ENCODE data around the gene LSAMP. TPM values are rescaled to one million over a fixed set of nuclear protein-coding genes. Genes with fewer than 3 reads are reported as not detected.

LSAMP gene
- total RNA-seq, 1 experiment from 2014 or later = not detected

GRCh38 chr3:116240261-116240660, 205.0 kb downstream of the LSAMP start:
- Histone ChIP-seq H3K4me1 (replicated peaks; ENCODE audit: insufficient read depth) (no peaks in the 10 kb centered on the region), H3K4me2 (no peak overlapping the region), H3K9me2 (ENCODE audit: insufficient read depth) (no peaks in the 10 kb centered on the region), H3K27ac (no peak overlapping the region), H3K36me3 (ENCODE audit: low read depth) (no peaks in the 10 kb centered on the region), H3K9me3 (ENCODE audit: insufficient read depth, low read depth) (no peaks in the 10 kb centered on the region), H3K27me3 (ENCODE audit: insufficient read depth, low read depth) (no peaks in the 10 kb centered on the region), H3K79me2 (ENCODE audit: low read depth) (no peaks in the 10 kb centered on the region), H3F3A (ENCODE audit: insufficient read depth, low read depth) (no peaks in the 10 kb centered on the region), H2AFZ (no peak overlapping the region), H4K20me1 (ENCODE audit: insufficient read depth) (no peaks in the 10 kb centered on the region), H3K4me3 (no peak overlapping the region)
- POLR2A ChIA-PET (ENCODE audit: unreplicated experiment) = no interaction called here
- CTCF ChIA-PET = no interaction called here
- BruUV-seq (replicated peaks) = no TSS peak
- no peak for DNase-seq
- TF ChIP-seq CTCF (conservative IDR thresholded peaks at IDR 0.05) (no peak), EZH2 (IDR thresholded peaks at IDR 0.05; ENCODE audit: low read depth) (no peak)
- intact Hi-C loops (cut with micrococcal nuclease; ENCODE audit: unreplicated experiment) = no loop called here

- Histone ChIP-seq H3K4me2 (no peak overlapping the region), H2AFZ (no peak overlapping the region), H3K27me3 (ENCODE audit: insufficient read depth, low read depth) (no peaks in the 10 kb centered on the region), H3K36me3 (ENCODE audit: low read depth) (no peaks in the 10 kb centered on the region), H3K9me2 (ENCODE audit: insufficient read depth) (no peaks in the 10 kb centered on the region), H3K27ac (no peak overlapping the region), H3F3A (ENCODE audit: insufficient read depth, low read depth) (no peaks in the 10 kb centered on the region), H3K79me2 (ENCODE audit: low read depth) (no peaks in the 10 kb centered on the region), H4K20me1 (ENCODE audit: insufficient read depth) (no peaks in the 10 kb centered on the region), H3K4me1 (replicated peaks; ENCODE audit: insufficient read depth) (no peaks in the 10 kb centered on the region), H3K4me3 (no peak overlapping the region), H3K9me3 (ENCODE audit: insufficient read depth, low read depth) (no peaks in the 10 kb centered on the region)
- CTCF ChIA-PET = interaction anchor here (0.6 kb wide), 1 partner anchor 14 kb away, joined by 3 read pairs; no protein-coding TSS in a partner anchor
- no TSS peak for BruUV-seq (replicated peaks)
- POLR2A ChIA-PET (ENCODE audit: unreplicated experiment) = no interaction called here
- no peak for DNase-seq
- no peak for TF ChIP-seq EZH2 (IDR thresholded peaks at IDR 0.05; ENCODE audit: low read depth)
- TF ChIP-seq CTCF (conservative IDR thresholded peaks at IDR 0.05) = no peak
- intact Hi-C loops (cut with micrococcal nuclease; ENCODE audit: unreplicated experiment) = no loop called here
These were observed 206.3 kb downstream of the LSAMP start for GRCh38 chr3:116238846-116239565.

GRCh38 chr3:116233711-116234357, 211.5 kb downstream of the LSAMP start:
- CTCF ChIA-PET = no interaction called here
- H3K27ac ChIP-seq = no peak overlapping the region

More at GRCh38 chr3:116233711-116234357, 211.5 kb downstream of the LSAMP start:
- Histone ChIP-seq H3K4me3 (no peak overlapping the region), H3K4me1 (replicated peaks; ENCODE audit: insufficient read depth) (no peaks in the 10 kb centered on the region), H3K9me2 (ENCODE audit: insufficient read depth) (no peaks in the 10 kb centered on the region), H4K20me1 (ENCODE audit: insufficient read depth) (no peaks in the 10 kb centered on the region), H3F3A (ENCODE audit: insufficient read depth, low read depth) (no peaks in the 10 kb centered on the region), H2AFZ (no peak overlapping the region), H3K27me3 (ENCODE audit: insufficient read depth, low read depth) (no peaks in the 10 kb centered on the region), H3K36me3 (ENCODE audit: low read depth) (no peaks in the 10 kb centered on the region), H3K79me2 (ENCODE audit: low read depth) (no peaks in the 10 kb centered on the region), H3K9me3 (ENCODE audit: insufficient read depth, low read depth) (no peaks in the 10 kb centered on the region), H3K4me2 (no peak overlapping the region)
- TF ChIP-seq CTCF (conservative IDR thresholded peaks at IDR 0.05) = no peak
- no peak for TF ChIP-seq EZH2 (IDR thresholded peaks at IDR 0.05; ENCODE audit: low read depth)
- intact Hi-C loops (cut with micrococcal nuclease; ENCODE audit: unreplicated experiment) = no loop called here
- POLR2A ChIA-PET (ENCODE audit: unreplicated experiment) = no interaction called here
- BruUV-seq (replicated peaks) = no TSS peak
- DNase-seq = no peak

All from PC-9 (cell line).